HepG2 (cell line): ENCODE data around the gene DNAJB11. TPM values are rescaled to one million over a fixed set of nuclear protein-coding genes. Genes with fewer than 3 reads are reported as not detected.

ENCODE experiments used
- KDM2A ChIP-seq: sonication (generic); formaldehyde crosslinking; IDR thresholded peaks from 2 replicates; pipeline ENCODE4 v1.4.0; 2020; ENCODE audit warnings: low read depth, missing genetic modification reagents, borderline replicate concordance
- KLF11 ChIP-seq: IDR thresholded peaks from 2 replicates; pipeline ENCODE4 v1.6.1; 2016; ENCODE audit warnings: missing compliant biosample characterization
- KLF9 ChIP-seq: IDR thresholded peaks from 2 replicates; pipeline ENCODE4 v1.6.1; 2016; ENCODE audit warnings: low read depth
- KMT2A ChIP-seq: sonication (generic); formaldehyde crosslinking; IDR thresholded peaks from 2 replicates; pipeline ENCODE4 v1.4.0; 2020; ENCODE audit warnings: missing genetic modification reagents
- MTF1 ChIP-seq: sonication (generic); formaldehyde crosslinking; IDR thresholded peaks from 2 replicates; pipeline ENCODE4 v1.5.0; 2020; ENCODE audit warnings: missing genetic modification reagents
- PHF21A ChIP-seq: sonication (generic); formaldehyde crosslinking; IDR thresholded peaks from 2 replicates; pipeline ENCODE4 v1.5.0; 2020; ENCODE audit warnings: mild to moderate bottlenecking, missing genetic modification reagents
- RFX1 ChIP-seq: fragments of 450-650 bp; IDR thresholded peaks from 2 replicates; pipeline ENCODE4 v1.6.1; 2017
- TRIM24 ChIP-seq: sonication (generic); formaldehyde crosslinking; IDR thresholded peaks from 2 replicates; pipeline ENCODE4 v1.8.0; 2022; ENCODE audit warnings: mild to moderate bottlenecking, missing genetic modification reagents
- XRCC5 ChIP-seq: fragments of 200-400 bp; formaldehyde crosslinking; optimal IDR thresholded peaks from 2 replicates; pipeline ENCODE3; 2017; ENCODE audit warnings: mild to moderate bottlenecking, low read length
- ZHX1 ChIP-seq: sonication (generic); formaldehyde crosslinking; IDR thresholded peaks from 2 replicates; pipeline ENCODE4 v1.8.1; 2022; ENCODE audit warnings: low read depth, mild to moderate bottlenecking, missing genetic modification reagents
- ZNF350 ChIP-seq: sonication (generic); formaldehyde crosslinking; IDR thresholded peaks from 2 replicates; pipeline ENCODE4 v1.4.0; 2020; ENCODE audit warnings: mild to moderate bottlenecking, low read depth, missing genetic modification reagents, borderline replicate concordance
- ZNF574 ChIP-seq: sonication (generic); formaldehyde crosslinking; IDR thresholded peaks from 2 replicates; pipeline ENCODE4 v1.4.0; 2020; ENCODE audit warnings: missing genetic modification reagents
- ZNF576 ChIP-seq: sonication (generic); formaldehyde crosslinking; IDR thresholded peaks from 2 replicates; pipeline ENCODE4 v1.4.0; 2020; ENCODE audit warnings: mild to moderate bottlenecking, missing genetic modification reagents
- ZNF839 ChIP-seq: sonication (generic); formaldehyde crosslinking; IDR thresholded peaks from 2 replicates; pipeline ENCODE4 v1.4.0; 2020; ENCODE audit warnings: missing genetic modification reagents, mild to moderate bottlenecking, borderline replicate concordance
- polyA plus RNA-seq, 8 experiments: library from polyadenylated mRNA; depleted of rRNA in 3 of 8; stranded (reverse) in 7 of 8; unstranded in 1 of 8; fragments of >200 nt; fragmentation: Illumina TruSeq in 4 of 8; extraction: Trizol in 4 of 8; gene quantifications; 2 replicates each; pipeline versions ENCODE4 v1.2.1 to v1.2.3, GENCODE V29; 2011 to 2016; ENCODE audit warnings: low read depth in 4 of 8, missing spikeins in 1 of 8, mixed read lengths in 1 of 8; ENCODE audit not compliant: insufficient read depth in 1 of 8
- total RNA-seq, 5 experiments: library from RNA; depleted of rRNA; stranded (reverse); fragments of >200 nt; fragmentation: Illumina TruSeq; extraction: Trizol; gene quantifications; 2 replicates each; pipeline ENCODE4 v1.2.3, GENCODE V29; 2016; ENCODE audit warnings: low read depth in 1 of 5
- TF ChIP-seq, protein P1 (sequence below): IDR thresholded peaks from 2 replicates; pipeline ENCODE4 v1.6.1; 2016; ENCODE audit warnings: low read depth, control low read depth
- TF ChIP-seq, protein P2 (sequence below): sonication (generic); formaldehyde crosslinking; IDR thresholded peaks from 2 replicates; pipeline ENCODE4 v1.4.0; 2020; ENCODE audit warnings: missing genetic modification reagents, borderline replicate concordance
- TF ChIP-seq, protein P3 (sequence below): sonication (generic); formaldehyde crosslinking; IDR thresholded peaks from 2 replicates; pipeline ENCODE4 v1.5.0; 2020; ENCODE audit warnings: missing genetic modification reagents

DNAJB11 gene
- total and polyA plus RNA-seq, 2 of the 13 experiments (the other 11 are each of a cell fraction or from before 2014, with no cell fraction given): 41.0 to 132 TPM

- TF ChIP-seq RFX1: no peak
- TF ChIP-seq KLF11 (CRISPR knock-in tag): no peak
- no peak for TF ChIP-seq MTF1 (CRISPR knock-in tag)
- TF ChIP-seq, protein P1, sequence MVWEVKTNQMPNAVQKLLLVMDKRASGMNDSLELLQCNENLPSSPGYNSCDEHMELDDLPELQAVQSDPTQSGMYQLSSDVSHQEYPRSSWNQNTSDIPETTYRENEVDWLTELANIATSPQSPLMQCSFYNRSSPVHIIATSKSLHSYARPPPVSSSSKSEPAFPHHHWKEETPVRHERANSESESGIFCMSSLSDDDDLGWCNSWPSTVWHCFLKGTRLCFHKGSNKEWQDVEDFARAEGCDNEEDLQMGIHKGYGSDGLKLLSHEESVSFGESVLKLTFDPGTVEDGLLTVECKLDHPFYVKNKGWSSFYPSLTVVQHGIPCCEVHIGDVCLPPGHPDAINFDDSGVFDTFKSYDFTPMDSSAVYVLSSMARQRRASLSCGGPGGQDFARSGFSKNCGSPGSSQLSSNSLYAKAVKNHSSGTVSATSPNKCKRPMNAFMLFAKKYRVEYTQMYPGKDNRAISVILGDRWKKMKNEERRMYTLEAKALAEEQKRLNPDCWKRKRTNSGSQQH (CRISPR knock-in tag): no peak
- TF ChIP-seq ZNF574 (CRISPR knock-in tag): no peak
- TF ChIP-seq, protein P2, sequence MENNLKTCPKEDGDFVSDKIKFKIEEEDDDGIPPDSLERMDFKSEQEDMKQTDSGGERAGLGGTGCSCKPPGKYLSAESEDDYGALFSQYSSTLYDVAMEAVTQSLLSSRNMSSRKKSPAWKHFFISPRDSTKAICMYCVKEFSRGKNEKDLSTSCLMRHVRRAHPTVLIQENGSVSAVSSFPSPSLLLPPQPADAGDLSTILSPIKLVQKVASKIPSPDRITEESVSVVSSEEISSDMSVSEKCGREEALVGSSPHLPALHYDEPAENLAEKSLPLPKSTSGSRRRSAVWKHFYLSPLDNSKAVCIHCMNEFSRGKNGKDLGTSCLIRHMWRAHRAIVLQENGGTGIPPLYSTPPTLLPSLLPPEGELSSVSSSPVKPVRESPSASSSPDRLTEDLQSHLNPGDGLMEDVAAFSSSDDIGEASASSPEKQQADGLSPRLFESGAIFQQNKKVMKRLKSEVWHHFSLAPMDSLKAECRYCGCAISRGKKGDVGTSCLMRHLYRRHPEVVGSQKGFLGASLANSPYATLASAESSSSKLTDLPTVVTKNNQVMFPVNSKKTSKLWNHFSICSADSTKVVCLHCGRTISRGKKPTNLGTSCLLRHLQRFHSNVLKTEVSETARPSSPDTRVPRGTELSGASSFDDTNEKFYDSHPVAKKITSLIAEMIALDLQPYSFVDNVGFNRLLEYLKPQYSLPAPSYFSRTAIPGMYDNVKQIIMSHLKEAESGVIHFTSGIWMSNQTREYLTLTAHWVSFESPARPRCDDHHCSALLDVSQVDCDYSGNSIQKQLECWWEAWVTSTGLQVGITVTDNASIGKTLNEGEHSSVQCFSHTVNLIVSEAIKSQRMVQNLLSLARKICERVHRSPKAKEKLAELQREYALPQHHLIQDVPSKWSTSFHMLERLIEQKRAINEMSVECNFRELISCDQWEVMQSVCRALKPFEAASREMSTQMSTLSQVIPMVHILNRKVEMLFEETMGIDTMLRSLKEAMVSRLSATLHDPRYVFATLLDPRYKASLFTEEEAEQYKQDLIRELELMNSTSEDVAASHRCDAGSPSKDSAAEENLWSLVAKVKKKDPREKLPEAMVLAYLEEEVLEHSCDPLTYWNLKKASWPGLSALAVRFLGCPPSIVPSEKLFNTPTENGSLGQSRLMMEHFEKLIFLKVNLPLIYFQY (CRISPR knock-in tag): no peak
- no peak for TF ChIP-seq ZNF839 (CRISPR knock-in tag)
- no peak for TF ChIP-seq PHF21A
- TF ChIP-seq ZNF576: no peak
- TF ChIP-seq KDM2A (CRISPR knock-in tag): no peak
- TF ChIP-seq ZNF350: no peak; the same call in 1 of the 2 replicates
- TF ChIP-seq TRIM24 (CRISPR knock-in tag): no peak
- TF ChIP-seq, protein P3, sequence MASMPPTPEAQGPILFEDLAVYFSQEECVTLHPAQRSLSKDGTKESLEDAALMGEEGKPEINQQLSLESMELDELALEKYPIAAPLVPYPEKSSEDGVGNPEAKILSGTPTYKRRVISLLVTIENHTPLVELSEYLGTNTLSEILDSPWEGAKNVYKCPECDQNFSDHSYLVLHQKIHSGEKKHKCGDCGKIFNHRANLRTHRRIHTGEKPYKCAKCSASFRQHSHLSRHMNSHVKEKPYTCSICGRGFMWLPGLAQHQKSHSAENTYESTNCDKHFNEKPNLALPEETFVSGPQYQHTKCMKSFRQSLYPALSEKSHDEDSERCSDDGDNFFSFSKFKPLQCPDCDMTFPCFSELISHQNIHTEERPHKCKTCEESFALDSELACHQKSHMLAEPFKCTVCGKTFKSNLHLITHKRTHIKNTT (CRISPR knock-in tag): no peak
- TF ChIP-seq KMT2A (CRISPR knock-in tag): no peak
- TF ChIP-seq KLF9 (CRISPR knock-in tag): no peak
- peak; percentile 42 for TF ChIP-seq XRCC5
- no peak for TF ChIP-seq ZHX1 (CRISPR knock-in tag)
Measured at GRCh38 chr3:186598108-186598784, 27.7 kb downstream of the DNAJB11 start (continued).
